ENCODE data around the gene ARHGAP24. TPM values are rescaled to one million over a fixed set of nuclear protein-coding genes. Genes with fewer than 3 reads are reported as not detected.

The ARHGAP24 gene
- total and polyA plus RNA-seq, 2 donors (not counting 1 experiment from before 2014, with no cell fraction given): 15.9 to 40.5 TPM

DNA sequence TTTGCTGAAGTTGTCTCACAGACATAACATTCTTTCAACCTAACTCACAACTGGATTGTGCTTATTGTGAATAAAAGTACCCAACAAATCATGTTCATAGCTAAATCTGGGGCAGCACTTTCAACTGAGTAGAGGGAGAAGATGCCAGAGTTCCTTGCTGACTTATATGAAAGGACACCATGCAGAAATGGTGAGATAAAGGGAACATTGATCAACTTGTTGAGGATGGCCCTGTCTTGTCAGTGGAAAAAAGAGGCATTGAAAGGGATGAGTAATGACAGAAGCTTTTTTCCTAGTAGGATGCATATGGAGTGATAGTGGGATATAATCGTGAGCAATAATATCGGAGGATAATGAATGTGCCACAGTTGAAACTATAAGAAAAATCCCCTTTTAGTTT lies 221.7 kb downstream of the ARHGAP24 start:
- no peaks in the 10 kb centered on the region for H4K20me1 ChIP-seq (ENCODE audit: control insufficient read depth, extremely low read depth, insufficient read depth, low read length)
- no peaks in the 10 kb centered on the region for H3K9me3 ChIP-seq (ENCODE audit: control insufficient read depth, insufficient read depth, low read depth, low read length)
- H3K79me2 ChIP-seq (ENCODE audit: control insufficient read depth, insufficient read depth, low read length): no peaks in the 10 kb centered on the region
- H2AFZ ChIP-seq (ENCODE audit: low read length): no peak overlapping the region
- DNase-seq (ENCODE audit: low read depth in 2 of 2): no peak
- no peak overlapping the region for H3K4me3 ChIP-seq (replicated peaks in 1 of 4; ENCODE audit: control extremely low read depth in 1 of 4, insufficient read depth in 1 of 4, low read depth in 3 of 4, low read length in 4 of 4)
- H3K27ac ChIP-seq (ENCODE audit: insufficient read depth, low read length): no peak overlapping the region
- no peaks in the 10 kb centered on the region for H3K36me3 ChIP-seq (ENCODE audit: control insufficient read depth, insufficient read depth, low read length)
- no peaks in the 10 kb centered on the region for H3K27me3 ChIP-seq (ENCODE audit: control insufficient read depth, insufficient read depth, low read length)
- no peak overlapping the region for H3K9ac ChIP-seq (ENCODE audit: insufficient read depth, low read length)
- no peak overlapping the region for H3K4me2 ChIP-seq (ENCODE audit: extremely low read depth, insufficient read depth, low read length)
- TF ChIP-seq, protein P1, sequence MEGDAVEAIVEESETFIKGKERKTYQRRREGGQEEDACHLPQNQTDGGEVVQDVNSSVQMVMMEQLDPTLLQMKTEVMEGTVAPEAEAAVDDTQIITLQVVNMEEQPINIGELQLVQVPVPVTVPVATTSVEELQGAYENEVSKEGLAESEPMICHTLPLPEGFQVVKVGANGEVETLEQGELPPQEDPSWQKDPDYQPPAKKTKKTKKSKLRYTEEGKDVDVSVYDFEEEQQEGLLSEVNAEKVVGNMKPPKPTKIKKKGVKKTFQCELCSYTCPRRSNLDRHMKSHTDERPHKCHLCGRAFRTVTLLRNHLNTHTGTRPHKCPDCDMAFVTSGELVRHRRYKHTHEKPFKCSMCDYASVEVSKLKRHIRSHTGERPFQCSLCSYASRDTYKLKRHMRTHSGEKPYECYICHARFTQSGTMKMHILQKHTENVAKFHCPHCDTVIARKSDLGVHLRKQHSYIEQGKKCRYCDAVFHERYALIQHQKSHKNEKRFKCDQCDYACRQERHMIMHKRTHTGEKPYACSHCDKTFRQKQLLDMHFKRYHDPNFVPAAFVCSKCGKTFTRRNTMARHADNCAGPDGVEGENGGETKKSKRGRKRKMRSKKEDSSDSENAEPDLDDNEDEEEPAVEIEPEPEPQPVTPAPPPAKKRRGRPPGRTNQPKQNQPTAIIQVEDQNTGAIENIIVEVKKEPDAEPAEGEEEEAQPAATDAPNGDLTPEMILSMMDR (conservative IDR thresholded peaks at IDR 0.05 in 1 of 2, IDR thresholded peaks at IDR 0.05 in 1 of 2; ENCODE audit: low read depth in 1 of 2, low read length in 2 of 2): no peak
- TF ChIP-seq EZH2 (IDR thresholded peaks at IDR 0.05; ENCODE audit: low read length, missing control alignments): no peak
- no peaks in the 10 kb centered on the region for H3K4me1 ChIP-seq (ENCODE audit: control insufficient read depth, extremely low read depth, insufficient read depth, low read length)

DNA sequence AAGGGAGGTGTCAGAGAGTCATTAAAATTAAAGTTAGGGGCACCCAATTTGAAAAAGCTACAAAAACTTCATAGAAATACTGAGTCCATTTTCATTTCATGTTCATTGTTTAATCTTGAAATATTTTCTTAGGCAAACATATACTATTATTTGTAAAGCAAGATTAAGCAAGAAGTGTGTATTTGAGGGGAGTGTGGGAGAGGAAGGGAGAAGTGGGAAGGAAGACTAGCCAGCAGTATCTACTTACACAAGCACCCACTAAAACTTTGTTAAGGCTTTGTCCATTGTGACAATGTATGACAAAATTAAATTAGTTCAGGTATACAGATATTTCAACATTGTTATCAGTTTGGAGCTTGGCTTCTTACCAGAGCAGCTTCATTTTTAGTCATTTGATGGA lies 222.9 kb downstream of the ARHGAP24 start:
- no peaks in the 10 kb centered on the region for H3K27me3 ChIP-seq (ENCODE audit: control insufficient read depth, insufficient read depth, low read length)
- H3K9me3 ChIP-seq (ENCODE audit: control insufficient read depth, insufficient read depth, low read depth, low read length): no peaks in the 10 kb centered on the region
- H3K9ac ChIP-seq (ENCODE audit: insufficient read depth, low read length): no peak overlapping the region
- no peak overlapping the region for H3K4me3 ChIP-seq (replicated peaks in 1 of 4; ENCODE audit: control extremely low read depth in 1 of 4, insufficient read depth in 1 of 4, low read depth in 3 of 4, low read length in 4 of 4)
- TF ChIP-seq, protein P1 (conservative IDR thresholded peaks at IDR 0.05 in 1 of 2, IDR thresholded peaks at IDR 0.05 in 1 of 2; ENCODE audit: low read depth in 1 of 2, low read length in 2 of 2): no peak
- TF ChIP-seq EZH2 (IDR thresholded peaks at IDR 0.05; ENCODE audit: low read length, missing control alignments): no peak
- H3K4me2 ChIP-seq (ENCODE audit: extremely low read depth, insufficient read depth, low read length): no peak overlapping the region
- H2AFZ ChIP-seq (ENCODE audit: low read length): no peak overlapping the region
- H3K4me1 ChIP-seq (ENCODE audit: control insufficient read depth, extremely low read depth, insufficient read depth, low read length): no peaks in the 10 kb centered on the region
- no peaks in the 10 kb centered on the region for H4K20me1 ChIP-seq (ENCODE audit: control insufficient read depth, extremely low read depth, insufficient read depth, low read length)
- H3K27ac ChIP-seq (ENCODE audit: insufficient read depth, low read length): no peak overlapping the region
- no peaks in the 10 kb centered on the region for H3K36me3 ChIP-seq (ENCODE audit: control insufficient read depth, insufficient read depth, low read length)
- DNase-seq (ENCODE audit: low read depth in 2 of 2): no peak
- no peaks in the 10 kb centered on the region for H3K79me2 ChIP-seq (ENCODE audit: control insufficient read depth, insufficient read depth, low read length)

DNA sequence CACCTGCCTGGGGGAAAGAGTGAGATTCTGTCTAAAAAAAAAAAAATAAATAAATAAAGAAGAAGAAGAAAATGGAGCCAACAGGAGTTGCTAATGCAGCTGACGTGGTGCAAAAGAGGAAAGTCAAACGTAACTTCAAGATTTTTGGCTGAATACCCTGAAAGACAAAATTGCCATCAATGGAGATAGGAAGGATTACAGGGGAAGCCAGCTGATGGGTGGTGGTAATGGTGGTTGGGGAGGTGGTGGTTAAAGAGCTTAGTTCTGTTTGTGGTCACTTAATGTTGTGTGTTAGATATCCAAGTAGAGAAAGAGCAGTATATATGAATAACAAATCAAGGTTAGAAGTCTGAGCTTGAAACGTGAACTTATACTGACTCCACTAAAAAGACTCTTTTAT lies 225.4 kb downstream of the ARHGAP24 start:
- TF ChIP-seq, protein P1 (conservative IDR thresholded peaks at IDR 0.05 in 1 of 2, IDR thresholded peaks at IDR 0.05 in 1 of 2; ENCODE audit: low read depth in 1 of 2, low read length in 2 of 2): no peak
- no peak for TF ChIP-seq EZH2 (IDR thresholded peaks at IDR 0.05; ENCODE audit: low read length, missing control alignments)
- Histone ChIP-seq H3K4me1 (ENCODE audit: control insufficient read depth, extremely low read depth, insufficient read depth, low read length) (no peaks in the 10 kb centered on the region), H3K4me2 (ENCODE audit: extremely low read depth, insufficient read depth, low read length) (no peak overlapping the region), H3K27ac (ENCODE audit: insufficient read depth, low read length) (no peak overlapping the region), H3K9ac (ENCODE audit: insufficient read depth, low read length) (no peak overlapping the region), H3K79me2 (ENCODE audit: control insufficient read depth, insufficient read depth, low read length) (no peaks in the 10 kb centered on the region), H3K27me3 (ENCODE audit: control insufficient read depth, insufficient read depth, low read length) (no peaks in the 10 kb centered on the region), H3K9me3 (ENCODE audit: control insufficient read depth, insufficient read depth, low read depth, low read length) (no peaks in the 10 kb centered on the region), H4K20me1 (ENCODE audit: control insufficient read depth, extremely low read depth, insufficient read depth, low read length) (no peaks in the 10 kb centered on the region), H3K36me3 (ENCODE audit: control insufficient read depth, insufficient read depth, low read length) (no peaks in the 10 kb centered on the region), H2AFZ (ENCODE audit: low read length) (no peak overlapping the region), H3K4me3 (replicated peaks in 1 of 4; ENCODE audit: control extremely low read depth in 1 of 4, insufficient read depth in 1 of 4, low read depth in 3 of 4, low read length in 4 of 4) (no peak overlapping the region)
- DNase-seq (ENCODE audit: low read depth in 2 of 2): no peak
